Loucy (cell line): Measurements from ENCODE around the gene TEX26.

Experiments
- H2AFZ ChIP-seq: fragments of 200-600 bp; sonication (generic); 2 replicates; pipeline ENCODE4 v1.6.0; 2016; ENCODE audit warnings: antibody characterized with exemption, mild to moderate bottlenecking, low read length, moderate library complexity
- H3F3A ChIP-seq: fragments of 200-600 bp; 2 replicates; pipeline ENCODE4 v1.6.0; 2016; ENCODE audit warnings: antibody characterized with exemption, low read depth, mild to moderate bottlenecking
- H3K27me3 ChIP-seq: fragments of 200-600 bp; sonication (generic); 2 replicates; pipeline ENCODE4 v1.6.1; 2014; ENCODE audit warnings: low read length, mild to moderate bottlenecking; ENCODE audit not compliant: insufficient read depth, poor library complexity, severe bottlenecking
- H3K36me3 ChIP-seq: fragments of 200-600 bp; sonication (generic); 2 replicates; pipeline ENCODE4 v1.6.1; 2016; ENCODE audit warnings: low read length; ENCODE audit not compliant: insufficient read depth
- H3K4me1 ChIP-seq: fragments of 200-600 bp; sonication (generic); 2 replicates; pipeline ENCODE4 v1.5.1; 2014; ENCODE audit warnings: low read length, mild to moderate bottlenecking; ENCODE audit not compliant: insufficient read depth, poor library complexity, severe bottlenecking
- H3K4me2 ChIP-seq: fragments of 200-600 bp; sonication (generic); 2 replicates; pipeline ENCODE4 v1.6.0; 2014; ENCODE audit warnings: antibody characterized with exemption, low read length, low read depth, mild to moderate bottlenecking; ENCODE audit not compliant: poor library complexity, severe bottlenecking
- H3K4me3 ChIP-seq: fragments of 200-600 bp; sonication (generic); 2 replicates; pipeline ENCODE4 v1.5.1; 2014; ENCODE audit warnings: low read length, mild to moderate bottlenecking, mixed read lengths; ENCODE audit not compliant: poor library complexity, severe bottlenecking
- H3K79me2 ChIP-seq: fragments of 200-600 bp; sonication (generic); 2 replicates; pipeline ENCODE4 v1.6.1; 2014; ENCODE audit warnings: low read length; ENCODE audit not compliant: insufficient read depth
- H3K9ac ChIP-seq: fragments of 200-600 bp; sonication (generic); 2 replicates; pipeline ENCODE4 v1.6.0; 2014; ENCODE audit warnings: mild to moderate bottlenecking, low read depth, low read length, moderate library complexity; ENCODE audit not compliant: poor library complexity, severe bottlenecking
- H3K9me2 ChIP-seq: fragments of 200-600 bp; sonication (generic); replicated peaks from 2 replicates; pipeline ENCODE4 v1.6.1; 2016; ENCODE audit warnings: low read depth, low read length, mixed read lengths
- H3K9me3 ChIP-seq: fragments of 200-600 bp; sonication (generic); 2 replicates; pipeline ENCODE4 v1.6.1; 2014; ENCODE audit warnings: mild to moderate bottlenecking, antibody characterized with exemption, low read length, low read depth; ENCODE audit not compliant: insufficient read depth
- H4K20me1 ChIP-seq: fragments of 200-600 bp; sonication (generic); 2 replicates; pipeline ENCODE4 v1.6.0; 2014; ENCODE audit warnings: antibody characterized with exemption, low read length, mild to moderate bottlenecking; ENCODE audit not compliant: insufficient read depth, poor library complexity, severe bottlenecking
- CTCF ChIP-seq: fragments of 200-600 bp; sonication (generic); conservative IDR thresholded peaks from 2 replicates; pipeline ENCODE4 v1.5.1; 2014; ENCODE audit warnings: mild to moderate bottlenecking, antibody characterized with exemption, low read length
- EZH2phosphoT487 ChIP-seq: fragments of 200-600 bp; IDR thresholded peaks from 2 replicates; pipeline ENCODE4 v1.6.1; 2018; ENCODE audit warnings: antibody characterized with exemption, mild to moderate bottlenecking, moderate library complexity, borderline replicate concordance

TEX26 gene

GRCh38 chr13:30898070-30898469 is 34.4 kb upstream of the TEX26 start:
- H2AFZ ChIP-seq, result no peak overlapping the region
- no peaks in the 10 kb centered on the region for H3K36me3 ChIP-seq
- H3K9me2 ChIP-seq, result no peaks in the 10 kb centered on the region
- H3K4me3 ChIP-seq, result no peak overlapping the region
- H3F3A ChIP-seq, result no peaks in the 10 kb centered on the region
- no peak for TF ChIP-seq CTCF
- TF ChIP-seq EZH2phosphoT487, result no peak
- no peaks in the 10 kb centered on the region for H3K27me3 ChIP-seq
- H3K9me3 ChIP-seq, result no peaks in the 10 kb centered on the region
- H3K9ac ChIP-seq, result no peak overlapping the region
- no peaks in the 10 kb centered on the region for H3K79me2 ChIP-seq
- no peak overlapping the region for H3K4me2 ChIP-seq
- peaks cover 4% of the 10 kb centered on the region for H3K4me1 ChIP-seq
- no peaks in the 10 kb centered on the region for H4K20me1 ChIP-seq

GRCh38 chr13:30898678-30899241 is 33.7 kb upstream of the TEX26 start:
- Histone ChIP-seq H3K79me2 (no peaks in the 10 kb centered on the region), H3K27me3 (peaks cover 6% of the 10 kb centered on the region), H3K9me3 (no peaks in the 10 kb centered on the region), H3K4me3 (no peak overlapping the region), H3K9ac (no peak overlapping the region), H4K20me1 (no peaks in the 10 kb centered on the region), H3K4me2 (no peak overlapping the region), H3K4me1 (peaks cover 4% of the 10 kb centered on the region), H3F3A (no peaks in the 10 kb centered on the region), H2AFZ (no peak overlapping the region), H3K9me2 (no peaks in the 10 kb centered on the region), H3K36me3 (no peaks in the 10 kb centered on the region)
- TF ChIP-seq CTCF, result no peak
- no peak for TF ChIP-seq EZH2phosphoT487

- Histone ChIP-seq H3K79me2 (no peaks in the 10 kb centered on the region), H3K36me3 (no peaks in the 10 kb centered on the region), H3K9me2 (no peaks in the 10 kb centered on the region), H2AFZ (no peak overlapping the region), H3K27me3 (peaks cover 6% of the 10 kb centered on the region), H3K4me3 (no peak overlapping the region), H3K9ac (no peak overlapping the region), H3K4me2 (no peak overlapping the region), H3K4me1 (peaks cover 4% of the 10 kb centered on the region), H3F3A (no peaks in the 10 kb centered on the region), H4K20me1 (no peaks in the 10 kb centered on the region), H3K9me3 (no peaks in the 10 kb centered on the region)
- TF ChIP-seq CTCF (no peak), EZH2phosphoT487 (no peak)
Measured at GRCh38 chr13:30900436-30900835, 32.0 kb upstream of the TEX26 start.
